NCI-H1930 (cell line): ENCODE measurements around the gene CBX3.
"Not testable (repeated sequence)": the region's sequence is repeated elsewhere in the genome, so short reads cannot be mapped to it uniquely, and the experiment has no call there.

Source experiments
- DNase-seq, 2 experiments: peaks; one replicate each; lab custom pipeline; 2025; lab: John Stamatoyannopoulos, UW

Gene CBX3

DNA sequence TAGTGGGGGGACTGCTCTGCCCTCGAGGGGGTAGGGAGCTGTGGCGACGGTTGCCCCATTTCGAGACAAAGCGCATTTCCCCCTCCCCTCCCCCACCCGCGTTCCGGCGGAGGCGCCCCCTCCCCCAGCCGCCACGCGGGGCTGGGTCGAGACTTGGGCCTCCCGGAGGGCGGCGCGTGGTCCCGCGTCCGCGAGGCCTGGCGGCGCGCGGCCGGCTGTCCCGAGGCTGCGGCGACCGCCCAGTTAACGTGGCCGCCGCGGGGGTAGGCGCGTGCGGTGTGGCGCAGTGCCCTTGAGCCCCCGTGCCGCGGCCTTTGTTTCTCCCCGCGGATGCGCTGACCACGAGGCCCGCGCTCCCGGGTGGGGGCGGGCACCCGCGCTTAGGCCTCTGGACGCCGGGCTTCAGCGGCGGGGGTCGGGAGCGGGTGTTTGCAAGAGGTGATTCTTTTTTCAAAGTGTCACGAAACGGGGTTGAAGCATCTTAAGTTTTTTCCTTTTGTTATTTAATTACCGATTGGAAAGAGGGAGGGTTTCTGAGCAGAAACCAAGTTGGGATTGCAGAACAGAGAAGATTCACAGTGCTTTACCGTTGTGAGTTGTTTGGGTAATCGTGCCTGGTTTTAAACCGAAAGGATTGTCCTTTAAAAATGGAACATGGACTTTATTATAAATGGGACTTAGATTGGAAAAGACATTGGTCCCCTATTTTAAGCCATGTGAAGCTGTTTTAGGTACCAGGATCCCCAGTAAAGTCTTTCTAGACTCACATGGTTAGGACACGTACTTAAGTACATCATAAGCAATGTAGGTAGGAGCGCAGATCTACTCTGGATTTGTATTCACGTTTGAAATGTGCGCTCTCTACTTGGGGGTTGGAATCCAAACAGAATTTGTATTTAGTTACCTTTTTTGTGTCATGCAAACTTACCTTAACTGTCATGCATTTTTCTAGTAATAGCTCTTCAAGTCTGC is 760 bp downstream of the CBX3 start:
- DNase-seq, result no peak

DNA sequence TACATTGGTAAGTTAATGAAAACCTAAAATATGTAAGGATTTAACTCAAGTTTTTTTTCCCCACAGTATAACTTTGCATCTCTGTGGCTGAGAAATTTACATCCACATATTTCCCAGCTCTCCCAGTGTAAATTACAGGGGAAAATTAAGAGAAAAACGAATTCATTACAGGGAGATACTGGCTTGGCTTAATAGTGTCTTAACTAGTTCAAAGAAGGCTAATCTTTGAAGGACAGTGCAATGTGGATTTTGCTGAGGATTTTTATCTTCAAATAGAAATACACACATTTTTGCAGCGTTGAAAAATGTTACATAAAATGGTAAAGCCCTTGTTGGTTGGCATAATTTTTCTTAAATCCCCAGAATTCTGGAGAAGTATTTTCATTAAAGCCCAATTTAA is 1.5 kb downstream of the CBX3 start:
- DNase-seq, result no peak

DNA sequence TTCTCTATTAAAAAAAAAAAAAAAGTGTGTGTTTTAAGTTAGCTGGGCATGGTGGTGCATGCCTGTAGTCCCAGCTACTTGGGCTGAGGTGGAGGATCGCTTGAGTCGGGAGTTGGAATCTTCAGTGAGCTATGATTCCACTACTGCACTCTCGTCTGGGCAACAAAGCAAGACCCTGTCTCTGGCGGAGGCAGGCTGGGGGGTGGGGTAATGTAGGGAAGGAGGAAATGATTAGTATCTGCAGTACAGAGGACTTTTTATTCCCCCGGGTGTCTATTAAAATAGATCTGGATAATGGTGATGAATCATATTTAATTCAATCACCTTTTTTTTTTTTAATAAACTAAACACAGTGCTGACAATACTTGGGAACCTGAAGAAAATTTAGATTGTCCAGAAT is 6.5 kb downstream of the CBX3 start:
- no peak for DNase-seq

DNA sequence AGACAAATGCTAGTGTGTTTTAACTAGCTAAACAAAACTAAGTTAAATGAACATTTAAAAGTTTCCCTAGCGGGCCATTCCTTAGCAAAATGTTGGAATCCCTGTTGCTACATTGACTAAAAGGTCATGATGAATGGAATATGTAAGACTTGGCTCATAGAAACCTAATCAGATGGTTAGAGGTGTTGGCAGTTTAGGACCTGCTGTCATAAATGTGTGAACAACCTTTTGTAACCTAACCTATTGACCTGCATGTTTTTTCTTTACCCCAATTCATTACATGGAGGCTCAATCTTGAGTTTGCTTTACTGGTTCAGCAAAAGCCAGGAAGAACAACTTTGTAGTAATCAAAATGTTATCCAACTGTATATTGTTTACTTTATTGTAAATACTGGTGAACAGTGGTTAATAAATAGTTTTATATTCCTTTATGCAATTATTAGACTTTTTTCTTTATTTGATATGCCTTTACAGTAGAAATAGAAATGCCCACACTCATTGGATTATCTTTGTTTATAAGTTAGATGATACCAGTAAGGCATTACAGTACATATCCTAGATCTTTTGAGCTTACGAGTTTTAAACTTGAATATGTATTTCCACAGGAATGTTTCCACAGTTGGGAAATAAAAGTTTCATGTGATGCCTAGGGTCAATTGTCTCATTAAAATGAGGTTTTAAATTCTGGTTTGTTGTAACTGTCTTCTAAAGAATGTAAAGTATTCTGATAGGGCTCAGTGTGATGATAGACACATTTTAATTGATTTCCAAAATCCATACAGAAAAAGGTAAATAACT is 11.6 kb downstream of the CBX3 start:
- DNase-seq, result no peak

DNA sequence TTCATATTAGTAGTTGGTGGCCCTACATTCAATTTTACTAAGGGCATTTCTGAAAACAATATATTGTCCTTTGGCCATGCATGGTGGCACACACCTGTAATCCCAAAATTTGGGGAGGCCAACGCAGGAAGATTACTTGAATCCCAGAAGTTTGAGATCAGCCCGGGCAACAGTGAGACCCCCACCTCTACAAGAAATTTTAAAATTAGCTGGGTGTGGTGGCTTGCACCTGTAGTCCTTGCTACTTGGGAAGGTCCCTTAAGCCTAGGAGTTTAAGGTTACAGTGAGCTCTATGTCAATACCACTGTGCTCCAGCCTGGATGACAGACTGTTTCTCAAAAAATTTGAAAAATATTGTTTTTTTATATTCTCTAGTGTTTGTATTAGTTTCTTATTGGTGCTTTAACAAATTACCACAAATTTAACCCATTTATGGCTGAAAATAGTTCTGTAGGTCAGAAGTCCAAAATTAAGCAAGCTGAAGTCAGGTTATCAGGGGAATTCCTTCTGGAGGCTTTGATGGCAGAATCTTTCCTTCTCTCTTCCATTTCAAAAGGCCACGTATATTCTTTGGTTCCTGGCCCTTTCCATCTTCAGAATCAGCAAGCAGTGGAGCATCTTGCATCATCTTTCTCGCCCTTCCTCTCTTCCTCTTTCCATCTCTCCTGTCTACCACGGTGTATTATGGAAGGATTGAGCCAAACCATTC is 12.4 kb downstream of the CBX3 start:
- no peak for DNase-seq

DNA sequence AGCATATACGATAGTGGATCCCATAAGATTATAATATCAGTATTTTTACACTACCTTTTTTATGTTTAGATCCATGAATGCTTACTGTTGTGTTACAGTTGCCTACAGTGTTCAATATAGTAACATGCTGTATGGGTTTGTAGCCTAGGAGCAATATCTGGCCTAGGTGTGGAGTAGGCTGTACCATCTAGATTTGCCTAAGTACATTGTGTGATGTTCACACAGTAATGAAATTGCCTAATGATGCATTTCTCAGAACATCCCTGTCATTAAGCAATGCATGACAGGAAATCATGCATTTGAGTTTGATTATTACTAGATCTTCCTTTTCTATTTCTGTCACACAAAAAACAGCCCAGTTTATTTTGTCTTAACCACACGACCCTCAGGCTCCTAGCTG is 14.5 kb downstream of the CBX3 start:
- no peak for DNase-seq

DNA sequence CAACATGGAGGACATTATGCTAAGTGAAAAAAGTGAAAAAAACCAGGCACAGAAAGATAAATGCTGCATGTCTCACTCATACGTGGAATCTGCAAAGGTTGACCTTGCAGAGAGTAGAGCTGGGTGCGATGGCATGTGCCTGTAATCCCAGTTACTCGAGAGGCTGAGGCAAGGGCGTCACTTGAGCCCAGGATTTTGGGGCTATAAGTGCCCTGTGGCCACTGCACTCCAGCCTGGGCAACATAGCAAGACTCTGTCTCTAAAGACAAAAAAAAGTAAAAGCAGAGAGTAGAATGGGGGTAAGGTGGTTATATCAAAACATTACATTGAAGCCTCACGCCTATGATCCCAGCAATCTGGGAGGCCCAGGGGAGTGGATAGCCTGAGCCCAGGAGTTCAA is 22.8 kb downstream of the CBX3 start:
- no peak for DNase-seq

DNA sequence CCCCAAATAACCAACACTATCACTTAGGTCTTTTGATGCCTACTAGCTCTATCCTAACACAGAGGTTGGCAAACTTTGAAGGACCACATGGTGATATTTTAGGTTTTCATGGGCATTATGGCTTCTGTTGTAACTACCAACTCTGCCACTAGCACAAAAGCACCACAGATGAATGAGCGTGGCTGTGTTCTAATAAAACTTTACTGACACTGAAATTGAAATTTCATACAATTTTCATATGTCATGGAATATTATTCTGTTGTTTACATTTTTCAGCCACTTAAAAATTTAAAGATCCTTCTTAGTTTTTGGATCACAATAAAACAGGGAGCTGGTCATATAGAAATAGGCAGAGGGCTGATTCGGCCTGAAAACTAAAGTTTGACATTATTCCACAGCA is 26.4 kb downstream of the CBX3 start:
- DNase-seq, result no peak

DNA sequence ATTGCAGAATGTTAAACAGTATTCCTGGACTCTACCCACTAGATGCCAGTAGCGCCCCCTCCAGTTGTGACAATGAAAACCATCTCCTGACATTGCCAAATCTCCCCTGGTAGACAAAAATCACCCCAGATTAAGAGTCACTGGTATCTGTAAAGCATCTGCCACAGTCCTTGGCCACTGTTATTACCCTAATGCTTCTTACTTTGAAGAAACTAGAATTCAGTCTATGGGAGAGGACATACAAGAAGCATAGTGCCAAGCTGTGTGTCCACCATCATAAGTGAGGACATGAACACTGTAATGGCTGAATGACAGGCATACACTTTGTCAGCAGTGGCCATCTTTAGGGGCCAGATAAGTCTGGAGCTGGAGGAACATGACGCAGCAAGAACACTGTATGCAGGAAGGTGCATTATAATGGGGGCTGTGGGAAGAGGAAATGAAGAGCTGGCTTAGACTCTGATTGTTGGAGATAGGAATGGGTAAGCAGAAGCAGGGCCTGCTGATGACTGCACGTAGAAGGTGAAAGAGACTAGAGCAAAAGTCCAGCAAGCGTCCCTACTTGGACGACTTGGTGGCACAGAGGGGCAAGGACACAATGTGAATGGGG is 32.5 kb downstream of the CBX3 start:
- DNase-seq, result no peak

DNA sequence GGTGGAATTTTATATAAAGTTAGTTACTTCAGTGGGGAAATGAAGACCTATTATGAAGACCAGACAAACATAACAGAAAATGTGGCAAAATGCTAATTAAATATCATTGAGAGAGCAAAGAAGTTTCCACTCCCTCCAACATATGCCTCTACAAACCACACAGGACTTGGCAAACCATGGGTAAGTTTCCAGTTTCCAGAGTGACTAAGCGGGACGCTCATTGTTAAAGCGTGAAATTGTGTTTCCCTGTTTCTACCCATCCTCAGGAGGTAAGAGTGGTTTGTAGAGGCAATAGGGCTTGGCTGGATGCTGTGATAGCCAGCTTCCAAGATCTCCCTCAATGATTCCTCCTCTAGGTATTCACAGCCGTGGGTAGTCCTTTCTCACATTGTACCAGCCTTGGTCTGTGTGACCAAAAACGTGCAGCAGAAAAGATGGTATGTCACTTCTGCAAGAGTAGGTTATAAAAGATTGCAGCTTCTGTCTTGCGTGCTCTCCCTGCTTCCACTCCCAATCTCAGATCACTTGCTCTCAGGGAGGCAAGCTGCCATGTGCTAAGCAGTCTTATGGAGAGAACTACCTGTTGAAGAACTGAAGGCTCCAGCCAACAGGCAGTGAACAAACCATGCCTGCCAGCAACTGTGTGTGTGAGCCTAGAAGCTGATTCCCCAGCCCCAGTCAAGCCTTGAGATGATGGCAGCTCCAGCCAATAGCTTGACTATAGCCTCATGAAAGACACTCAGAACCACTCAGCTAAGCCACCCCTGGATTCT is 35.7 kb downstream of the CBX3 start:
- no peak for DNase-seq

DNA sequence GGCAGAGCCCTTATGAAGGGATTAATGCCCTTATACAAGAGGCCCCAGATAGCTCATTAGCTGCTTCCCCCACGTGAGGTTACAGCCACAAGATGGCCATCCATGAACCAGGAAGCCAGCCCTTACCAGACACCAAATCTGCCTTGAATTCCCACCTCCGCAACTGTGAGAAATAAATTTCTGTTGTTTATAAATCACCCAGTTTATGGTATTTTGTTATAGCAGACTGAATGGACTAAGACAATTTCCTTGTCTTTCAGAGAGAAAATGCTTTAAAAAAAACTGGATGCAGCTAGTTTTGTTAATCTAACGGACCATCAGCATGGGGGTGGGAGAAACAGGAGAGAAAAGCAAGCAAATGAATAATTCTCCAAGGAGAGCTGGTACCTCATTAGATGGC is 36.5 kb downstream of the CBX3 start:
- no peak for DNase-seq

DNA sequence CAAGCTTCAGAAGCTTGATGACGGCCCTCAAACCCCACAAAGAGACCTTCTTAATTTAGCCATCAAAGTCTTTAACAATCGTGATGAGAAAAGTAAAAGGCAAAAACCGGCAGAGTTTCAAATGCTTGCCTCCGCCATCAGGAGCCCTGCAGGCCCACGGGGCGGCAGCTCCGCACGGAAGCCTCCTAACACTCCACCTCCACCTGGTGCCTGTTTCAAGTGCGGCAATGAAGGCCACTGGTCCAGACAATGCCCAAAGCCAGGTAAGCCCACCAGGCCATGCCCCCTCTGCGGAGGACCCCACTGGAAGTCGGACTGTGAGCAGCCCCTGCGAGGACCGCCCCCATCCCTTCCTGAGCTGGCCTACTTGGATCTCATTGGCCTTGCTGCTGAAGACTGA is 43.6 kb downstream of the CBX3 start:
- DNase-seq, result no peak

DNA sequence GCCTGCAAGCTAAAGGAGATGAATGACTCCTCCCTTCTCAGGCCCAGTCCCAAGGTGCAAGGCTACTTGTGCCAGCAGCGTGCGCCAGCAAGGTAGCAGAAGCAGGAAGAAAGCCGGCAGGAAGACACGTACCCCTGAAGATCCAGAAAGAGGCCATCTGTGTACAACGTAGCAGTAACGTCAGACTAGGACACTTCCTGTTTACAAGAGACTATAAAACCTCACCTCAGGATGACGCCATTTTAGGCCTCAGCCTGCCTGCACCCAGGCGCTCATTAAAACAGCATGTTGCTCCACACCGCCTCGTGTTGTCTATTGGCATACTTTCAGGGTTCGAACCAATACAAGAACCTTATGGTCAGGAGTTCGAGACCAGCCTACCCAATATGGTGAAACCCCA is 48.7 kb downstream of the CBX3 start:
- no peak for DNase-seq

DNA sequence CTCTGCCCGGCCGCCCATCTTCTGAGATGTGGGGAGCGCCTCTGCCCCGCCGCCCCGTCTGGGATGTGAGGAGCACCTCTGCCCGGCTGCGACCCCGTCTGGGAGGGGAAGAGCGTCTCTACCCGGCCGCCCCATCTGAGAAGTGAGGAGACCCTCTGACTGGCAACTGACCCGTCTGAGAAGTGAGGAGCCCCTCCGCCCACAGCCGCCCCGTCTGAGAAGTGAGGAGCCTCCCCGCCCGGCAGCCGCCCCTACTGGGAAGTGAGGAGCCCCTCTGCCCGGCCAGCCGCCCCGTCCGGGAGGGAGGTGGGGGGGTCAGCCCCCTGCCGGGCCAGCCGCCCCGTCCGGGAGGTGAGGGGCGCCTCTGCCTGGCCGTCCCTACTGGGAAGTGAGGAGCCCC is 60.3 kb downstream of the CBX3 start:
- DNase-seq, result not testable (repeated sequence)
